Adipocyte (in vitro differentiated cells): ENCODE measurements around the gene LRRIQ3.
"Not testable (repeated sequence)": the region's sequence is repeated elsewhere in the genome, so short reads cannot be mapped to it uniquely, and the experiment has no call there.

ENCODE experiments used
- DNase-seq: peaks from one replicate; pipeline ENCODE4 v3.0.0-alpha.2; 2015; ENCODE audit warnings: low read depth
- H3K27me3 ChIP-seq: replicated peaks from 2 replicates; pipeline ENCODE4 v1.7.0; 2013; ENCODE audit warnings: mild to moderate bottlenecking, low read length, moderate library complexity; ENCODE audit not compliant: control insufficient read depth, insufficient read depth
- H3K36me3 ChIP-seq: 2 replicates; pipeline ENCODE4 v1.7.0; 2013; ENCODE audit warnings: low read length, mild to moderate bottlenecking, moderate library complexity; ENCODE audit not compliant: control insufficient read depth, insufficient read depth, severe bottlenecking
- H3K4me1 ChIP-seq: 2 replicates; pipeline ENCODE4 v1.7.0; 2013; ENCODE audit warnings: mild to moderate bottlenecking, low read length, moderate library complexity; ENCODE audit not compliant: control insufficient read depth, insufficient read depth
- H3K4me3 ChIP-seq: 2 replicates; pipeline ENCODE4 v1.7.0; 2013; ENCODE audit warnings: mild to moderate bottlenecking, low read length, moderate library complexity
- H3K9ac ChIP-seq: 2 replicates; pipeline ENCODE4 v1.7.0; 2013; ENCODE audit warnings: mild to moderate bottlenecking, low read length, moderate library complexity
- H3K9me3 ChIP-seq: 2 replicates; pipeline ENCODE4 v1.7.0; 2013; ENCODE audit warnings: mild to moderate bottlenecking, low read length, moderate library complexity; ENCODE audit not compliant: control insufficient read depth

LRRIQ3 gene

DNA sequence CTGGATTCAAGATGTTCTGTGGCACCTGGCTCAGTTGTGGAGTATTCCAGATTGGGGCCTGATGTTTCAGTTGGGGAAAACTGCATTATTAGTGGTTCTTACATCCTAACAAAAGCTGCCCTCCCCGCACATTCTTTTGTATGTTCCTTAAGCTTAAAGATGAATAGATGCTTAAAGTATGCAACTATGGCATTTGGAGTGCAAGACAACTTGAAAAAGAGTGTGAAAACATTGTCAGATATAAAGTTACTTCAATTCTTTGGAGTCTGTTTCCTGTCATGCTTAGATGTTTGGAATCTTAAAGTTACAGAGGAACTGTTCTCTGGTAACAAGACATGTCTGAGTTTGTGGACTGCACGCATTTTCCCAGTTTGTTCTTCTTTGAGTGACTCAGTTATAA, 7.3 kb upstream of the LRRIQ3 start:
- Histone ChIP-seq H3K9ac (no peak overlapping the region), H3K4me1 (no peaks in the 10 kb centered on the region), H3K9me3 (no peaks in the 10 kb centered on the region), H3K36me3 (peaks cover 37% of the 10 kb centered on the region), H3K4me3 (no peak overlapping the region), H3K27me3 (no peaks in the 10 kb centered on the region)
- peak; percentile 71 for DNase-seq

DNA sequence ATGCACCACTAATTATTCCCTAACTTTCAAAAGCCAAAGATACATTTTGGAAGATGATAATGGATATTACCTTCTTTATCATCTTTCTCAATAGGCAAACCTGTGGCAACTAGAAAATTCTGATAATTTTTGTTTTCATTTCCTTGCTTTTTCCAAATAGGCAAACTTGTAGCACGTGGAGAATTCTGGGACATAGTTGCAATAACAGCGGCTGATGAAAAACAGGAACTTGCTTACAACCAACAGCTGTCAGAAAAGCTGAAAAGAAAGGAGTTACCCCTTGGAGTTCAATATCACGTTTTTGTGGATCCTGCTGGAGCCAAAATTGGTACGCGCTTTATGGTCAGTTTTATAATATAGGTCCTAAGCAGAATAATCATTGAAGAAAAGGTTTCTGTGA, 1.5 kb upstream of the LRRIQ3 start:
- Histone ChIP-seq H3K9me3 (no peaks in the 10 kb centered on the region), H3K4me3 (peak overlapping the region; percentile 99), H3K36me3 (peaks cover 23% of the 10 kb centered on the region), H3K4me1 (peaks cover 5% of the 10 kb centered on the region), H3K27me3 (no peaks in the 10 kb centered on the region), H3K9ac (no peak overlapping the region)
- DNase-seq, result no peak

DNA sequence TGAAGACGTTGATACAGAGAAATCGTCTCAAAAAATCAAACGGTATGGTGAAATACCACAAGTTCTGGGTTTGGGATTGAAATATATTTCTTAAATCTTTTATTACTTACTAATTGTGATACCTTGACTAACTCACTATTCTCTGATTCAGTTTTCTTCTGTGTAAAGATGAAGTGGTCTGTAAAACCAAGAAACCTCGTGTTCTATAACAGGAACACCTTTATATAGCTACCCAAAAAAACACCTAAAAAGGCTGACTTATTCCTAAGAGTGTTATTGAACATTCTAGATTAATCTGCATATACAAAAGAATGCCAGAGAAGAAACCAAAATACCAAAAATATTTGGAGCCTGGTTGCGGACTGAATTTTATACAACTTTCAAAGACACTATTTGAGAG, 721 bp downstream of the LRRIQ3 start:
- H3K9me3 ChIP-seq, result no peaks in the 10 kb centered on the region
- H3K4me1 ChIP-seq, result peaks cover 14% of the 10 kb centered on the region
- H3K36me3 ChIP-seq, result peaks cover 11% of the 10 kb centered on the region
- no peaks in the 10 kb centered on the region for H3K27me3 ChIP-seq
- H3K9ac ChIP-seq, result peak overlapping the region; percentile 96
- DNase-seq, result no peak
- H3K4me3 ChIP-seq, result peak overlapping the region; percentile 99

DNA sequence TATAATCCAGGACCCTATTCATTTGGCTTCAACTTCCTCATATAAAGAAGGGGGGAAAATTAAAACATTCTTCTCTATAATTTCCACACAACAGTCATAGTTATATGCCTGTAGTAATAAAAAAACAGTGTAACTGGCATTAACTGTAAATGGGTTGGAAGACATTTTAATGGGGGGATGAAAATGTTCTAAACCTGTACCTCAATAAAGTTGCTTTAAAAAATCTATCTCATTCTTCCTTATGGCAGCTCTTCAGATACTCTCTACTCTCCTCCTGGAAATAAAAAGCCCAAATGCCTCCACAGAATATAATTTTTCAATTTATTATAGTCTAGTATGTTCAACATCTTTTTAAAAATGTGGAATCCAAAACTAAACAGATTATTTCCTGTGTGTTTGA, 2.6 kb downstream of the LRRIQ3 start:
- peaks cover 14% of the 10 kb centered on the region for H3K4me1 ChIP-seq
- H3K4me3 ChIP-seq, result no peak overlapping the region
- DNase-seq, result no peak
- no peak overlapping the region for H3K9ac ChIP-seq
- no peaks in the 10 kb centered on the region for H3K36me3 ChIP-seq
- no peaks in the 10 kb centered on the region for H3K27me3 ChIP-seq
- no peaks in the 10 kb centered on the region for H3K9me3 ChIP-seq

DNA sequence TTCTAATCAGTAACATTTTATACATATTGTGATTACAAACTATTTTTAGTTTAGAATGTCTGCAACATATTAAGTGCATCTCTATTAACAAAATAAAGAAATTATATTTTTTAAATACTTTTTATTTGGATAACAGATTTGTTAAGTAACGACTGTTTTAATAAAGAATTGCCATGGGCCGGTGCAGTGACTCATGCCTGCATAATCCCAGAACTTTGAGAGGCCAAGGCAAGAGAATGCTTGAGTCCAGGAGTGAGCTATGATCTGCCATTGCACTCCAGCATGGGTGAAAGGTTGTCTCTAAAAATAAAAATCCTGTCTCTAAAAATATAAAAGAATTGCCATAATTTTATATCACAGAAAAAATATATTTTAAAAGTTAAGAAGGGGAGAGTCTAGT, 4.1 kb downstream of the LRRIQ3 start:
- Histone ChIP-seq H3K4me3 (no peak overlapping the region), H3K9ac (peak overlapping the region; percentile 29), H3K4me1 (peaks cover 11% of the 10 kb centered on the region), H3K36me3 (no peaks in the 10 kb centered on the region), H3K27me3 (no peaks in the 10 kb centered on the region), H3K9me3 (no peaks in the 10 kb centered on the region)
- peak; percentile 68 for DNase-seq

DNA sequence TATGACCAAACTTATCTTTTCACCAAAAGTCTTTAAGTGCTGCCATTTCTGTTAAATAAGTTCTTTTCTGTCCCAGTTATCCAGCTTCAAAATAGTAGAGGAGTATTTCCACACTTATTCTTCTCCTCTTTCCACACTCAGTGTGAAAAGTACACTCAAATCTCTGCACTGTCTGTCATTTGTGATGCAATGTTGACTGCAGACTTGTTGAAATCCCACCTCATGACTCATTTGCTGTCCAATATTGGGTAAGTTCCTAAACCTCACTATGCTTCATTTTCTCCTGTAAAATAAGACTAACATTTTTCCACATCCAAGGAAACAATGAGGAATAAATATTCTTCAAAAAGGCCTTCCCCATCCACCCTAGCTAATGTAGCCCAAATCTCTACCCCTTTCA, 17.5 kb downstream of the LRRIQ3 start:
- Histone ChIP-seq H3K36me3 (no peaks in the 10 kb centered on the region), H3K9me3 (peaks cover under 1% of the 10 kb centered on the region), H3K27me3 (no peaks in the 10 kb centered on the region), H3K4me3 (no peak overlapping the region), H3K9ac (no peak overlapping the region), H3K4me1 (peaks cover 6% of the 10 kb centered on the region)
- peak; percentile 71 for DNase-seq

DNA sequence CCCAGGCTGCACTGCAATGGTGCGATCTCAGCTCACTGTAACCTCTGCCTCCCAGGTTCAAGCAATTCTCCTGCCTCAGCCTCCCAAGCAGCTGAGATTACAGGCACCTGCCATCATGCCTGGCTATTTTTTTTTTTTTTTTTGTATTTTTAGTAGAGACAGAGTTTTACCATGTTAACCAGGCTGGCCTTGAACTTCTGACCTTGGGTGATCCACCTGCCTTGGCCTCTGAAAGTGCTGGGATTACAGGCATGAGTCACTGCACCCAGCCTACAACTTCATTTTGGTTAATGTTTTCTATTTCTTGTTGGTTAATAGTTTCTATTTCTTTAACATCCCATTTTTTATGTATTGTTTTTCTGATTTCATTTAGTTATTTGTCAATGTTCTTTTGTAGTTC, 23.6 kb downstream of the LRRIQ3 start:
- DNase-seq, H3K36me3 ChIP-seq, H3K9ac ChIP-seq, H3K4me1 ChIP-seq, H3K27me3 ChIP-seq, H3K4me3 ChIP-seq: not testable (repeated sequence)
- H3K9me3 ChIP-seq, result peaks cover 24% of the 10 kb centered on the region

DNA sequence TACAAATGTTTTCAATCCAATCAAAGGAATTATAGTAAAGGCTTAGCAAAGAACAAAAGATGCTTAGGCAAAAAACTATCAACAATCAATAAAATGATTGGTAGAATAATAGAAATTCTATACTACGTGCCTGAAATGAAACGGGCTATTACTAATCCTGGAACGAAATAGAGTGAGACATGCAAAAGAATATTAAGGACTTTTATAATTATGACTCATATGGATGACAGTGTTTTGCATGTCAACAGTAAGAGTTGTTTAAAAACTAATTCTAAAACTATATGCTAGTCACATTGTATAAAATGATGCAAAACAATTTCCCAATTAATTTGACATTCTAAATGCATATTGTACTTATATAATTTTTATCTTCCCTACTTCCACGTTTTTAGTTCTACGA, 35.6 kb downstream of the LRRIQ3 start:
- DNase-seq, result no peak
- no peaks in the 10 kb centered on the region for H3K4me1 ChIP-seq
- H3K27me3 ChIP-seq, result no peaks in the 10 kb centered on the region
- H3K36me3 ChIP-seq, result no peaks in the 10 kb centered on the region
- H3K9me3 ChIP-seq, result no peaks in the 10 kb centered on the region
- no peak overlapping the region for H3K9ac ChIP-seq
- no peak overlapping the region for H3K4me3 ChIP-seq

DNA sequence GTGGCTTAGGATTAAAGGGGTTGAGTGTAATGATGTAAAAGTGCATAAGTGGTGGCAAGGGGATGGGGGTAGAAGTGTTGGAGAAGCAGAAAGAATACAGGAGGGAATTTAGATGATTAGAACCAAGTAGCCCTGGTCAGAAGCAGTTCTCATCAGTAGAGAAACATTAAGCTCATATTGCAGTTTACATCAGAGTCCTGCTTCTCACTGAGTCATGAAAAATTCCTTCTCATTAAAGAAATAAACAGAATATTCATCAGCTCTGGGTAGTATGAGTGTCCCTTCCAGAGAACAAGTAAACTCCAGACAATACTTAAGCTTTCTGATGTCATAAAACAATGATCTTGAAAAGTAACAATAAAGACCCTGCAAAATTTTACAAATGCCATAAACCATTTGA, 36.5 kb downstream of the LRRIQ3 start:
- Histone ChIP-seq H3K9me3 (no peaks in the 10 kb centered on the region), H3K27me3 (no peaks in the 10 kb centered on the region), H3K36me3 (no peaks in the 10 kb centered on the region), H3K9ac (no peak overlapping the region), H3K4me1 (no peaks in the 10 kb centered on the region), H3K4me3 (no peak overlapping the region)
- peak; percentile 50 for DNase-seq

DNA sequence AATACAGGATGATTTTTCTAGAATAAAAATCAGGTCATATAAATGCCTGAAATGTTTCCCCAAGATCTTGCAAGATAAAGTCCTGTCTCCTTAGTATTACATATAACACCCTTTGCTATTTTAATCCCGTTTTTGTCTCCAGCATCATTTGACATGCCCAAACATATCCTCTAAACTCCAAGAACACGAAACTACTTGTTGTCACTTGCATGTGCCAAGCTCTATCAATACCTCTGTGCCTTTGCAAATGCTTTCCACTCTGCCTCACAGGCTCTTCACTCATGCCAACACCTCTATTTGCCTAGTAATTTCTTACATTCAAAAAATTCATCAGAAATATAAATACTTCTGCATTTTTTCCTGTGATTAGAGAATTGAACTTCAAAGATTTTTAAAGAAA, 37.9 kb downstream of the LRRIQ3 start:
- Histone ChIP-seq H3K9ac (no peak overlapping the region), H3K27me3 (no peaks in the 10 kb centered on the region), H3K4me1 (no peaks in the 10 kb centered on the region), H3K36me3 (no peaks in the 10 kb centered on the region), H3K4me3 (no peak overlapping the region), H3K9me3 (no peaks in the 10 kb centered on the region)
- no peak for DNase-seq

DNA sequence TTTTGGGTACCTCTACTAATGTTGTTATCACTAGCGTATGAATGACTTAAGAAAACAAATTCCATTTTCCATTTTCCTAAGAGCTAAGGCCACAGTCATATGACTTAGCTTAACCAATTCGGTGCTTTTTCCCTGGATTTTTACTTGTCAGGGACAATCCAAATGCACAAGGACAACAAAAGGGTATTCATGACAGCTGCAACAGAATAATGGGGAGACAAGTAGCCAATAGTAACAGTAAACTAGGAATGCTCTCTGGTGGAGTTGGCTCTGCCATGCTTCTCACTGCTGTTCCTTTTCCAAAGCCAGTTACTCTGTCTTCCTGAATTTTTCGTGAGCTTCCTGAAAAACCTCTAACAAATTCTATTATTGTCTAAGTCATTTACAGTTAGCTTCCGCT, 52.9 kb downstream of the LRRIQ3 start:
- H3K9me3 ChIP-seq, result peaks cover 27% of the 10 kb centered on the region
- no peaks in the 10 kb centered on the region for H3K4me1 ChIP-seq
- no peaks in the 10 kb centered on the region for H3K36me3 ChIP-seq
- H3K9ac ChIP-seq, result no peak overlapping the region
- H3K27me3 ChIP-seq, result no peaks in the 10 kb centered on the region
- H3K4me3 ChIP-seq, result no peak overlapping the region
- no peak for DNase-seq

DNA sequence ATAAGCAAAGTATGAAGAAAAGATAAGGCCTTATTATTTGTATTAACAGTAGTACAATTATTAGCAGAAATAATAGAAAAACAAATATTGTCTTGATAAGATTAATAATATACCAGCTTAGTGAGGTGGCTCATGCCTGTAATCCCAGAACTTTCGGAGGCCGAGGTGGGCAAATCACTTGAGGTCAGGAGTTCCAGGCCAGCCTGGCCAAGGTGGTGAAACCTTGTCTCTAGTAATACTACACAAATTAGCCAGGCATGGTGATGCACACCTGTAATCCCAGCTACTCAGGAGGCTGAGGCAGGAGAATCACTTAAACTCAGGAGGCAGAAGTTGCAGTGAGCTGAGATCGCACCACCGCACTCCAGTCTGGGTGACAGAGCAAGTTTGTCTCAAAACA, 80.6 kb downstream of the LRRIQ3 start:
- not testable (repeated sequence) for H3K4me1 ChIP-seq, H3K9me3 ChIP-seq, H3K9ac ChIP-seq, DNase-seq, H3K36me3 ChIP-seq, H3K27me3 ChIP-seq, H3K4me3 ChIP-seq
